Activated T-helper 17 cell treated with anti-CD3 and anti-CD28 coated beads, Interleukin-2, amount 50 U/mL, for 72 hours (primary cell): ENCODE measurements around the gene CA4. TPM values are rescaled to one million over a fixed set of nuclear protein-coding genes. Genes with fewer than 3 reads are reported as not detected.

ENCODE experiments used
- ATAC-seq: fragments of 150-1000 bp; cut with Tn5 transposase; replicated peaks from 2 replicates; pipeline ENCODE4 v1.10.0; 2021; ENCODE audit warnings: mild to moderate bottlenecking, moderate library complexity
- H3K27ac Mint-ChIP-seq: one replicate; pipeline ENCODE4 v1.8.0; 2022; ENCODE audit warnings: mixed read lengths
- H3K27me3 Mint-ChIP-seq: one replicate; pipeline ENCODE4 v1.8.0; 2022; ENCODE audit warnings: mixed read lengths
- H3K36me3 Mint-ChIP-seq: one replicate; pipeline ENCODE4 v1.8.0; 2022; ENCODE audit warnings: low read depth, mild to moderate bottlenecking, mixed read lengths
- H3K4me1 Mint-ChIP-seq: one replicate; pipeline ENCODE4 v1.8.0; 2022; ENCODE audit warnings: mixed read lengths
- H3K4me3 Mint-ChIP-seq: one replicate; pipeline ENCODE4 v1.8.0; 2022; ENCODE audit warnings: mild to moderate bottlenecking, mixed read lengths
- H3K9me3 Mint-ChIP-seq: one replicate; pipeline ENCODE4 v1.8.0; 2022; ENCODE audit warnings: mixed read lengths
- total RNA-seq, 2 donors: library from RNA; stranded (reverse); gene quantifications; one replicate each; pipeline ENCODE4 v1.2.3, GENCODE V29; 2022

The CA4 gene
- total RNA-seq, 2 donors from 2014 or later, result not detected

- Mint-ChIP-seq H3K4me3 (no peak overlapping the region), H3K36me3 (no peaks in the 10 kb centered on the region), H3K4me1 (no peaks in the 10 kb centered on the region), H3K27ac (no peak overlapping the region), H3K9me3 (no peaks in the 10 kb centered on the region), H3K27me3 (peaks cover 29% of the 10 kb centered on the region)
- no peak for ATAC-seq
Measured at GRCh38 chr17:60156746-60157145, 7.0 kb downstream of the CA4 start.

GRCh38 chr17:60157487-60158040 lies 7.8 kb downstream of the CA4 start:
- no peak overlapping the region for H3K4me3 Mint-ChIP-seq
- no peaks in the 10 kb centered on the region for H3K9me3 Mint-ChIP-seq
- H3K27me3 Mint-ChIP-seq, result peaks cover 27% of the 10 kb centered on the region
- no peaks in the 10 kb centered on the region for H3K4me1 Mint-ChIP-seq
- no peaks in the 10 kb centered on the region for H3K36me3 Mint-ChIP-seq
- no peak overlapping the region for H3K27ac Mint-ChIP-seq
- no peak for ATAC-seq

DNA sequence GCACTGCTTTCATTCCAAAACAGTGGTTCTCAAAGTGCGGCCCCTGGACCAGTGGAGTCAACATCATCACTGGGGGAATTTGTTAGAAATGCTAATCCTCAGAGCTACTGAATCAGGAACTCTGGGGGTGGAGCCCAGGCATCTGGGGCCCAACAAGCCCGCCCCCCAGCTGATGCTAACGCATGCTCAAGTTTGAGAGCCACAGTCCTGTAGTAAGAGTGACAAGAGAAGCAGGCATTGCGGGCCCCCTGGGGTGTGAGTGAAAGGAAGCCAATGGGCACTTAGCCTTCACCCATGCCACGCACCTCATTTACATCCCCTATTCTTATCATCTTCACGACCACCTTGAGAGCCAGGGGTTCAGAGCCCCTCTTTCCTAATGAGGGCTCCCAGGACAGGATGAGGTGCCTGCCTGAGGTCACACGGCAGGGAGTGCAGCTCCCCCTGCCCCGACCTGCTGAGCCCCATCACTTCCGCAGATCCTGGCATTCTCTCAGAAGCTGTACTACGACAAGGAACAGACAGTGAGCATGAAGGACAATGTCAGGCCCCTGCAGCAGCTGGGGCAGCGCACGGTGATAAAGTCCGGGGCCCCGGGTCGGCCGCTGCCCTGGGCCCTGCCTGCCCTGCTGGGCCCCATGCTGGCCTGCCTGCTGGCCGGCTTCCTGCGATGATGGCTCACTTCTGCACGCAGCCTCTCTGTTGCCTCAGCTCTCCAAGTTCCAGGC lies 9.1 kb downstream of the CA4 start:
- no peak overlapping the region for H3K27ac Mint-ChIP-seq
- H3K4me3 Mint-ChIP-seq, result no peak overlapping the region
- no peaks in the 10 kb centered on the region for H3K9me3 Mint-ChIP-seq
- no peak for ATAC-seq
- H3K27me3 Mint-ChIP-seq, result peaks cover 25% of the 10 kb centered on the region
- no peaks in the 10 kb centered on the region for H3K36me3 Mint-ChIP-seq
- H3K4me1 Mint-ChIP-seq, result no peaks in the 10 kb centered on the region

DNA sequence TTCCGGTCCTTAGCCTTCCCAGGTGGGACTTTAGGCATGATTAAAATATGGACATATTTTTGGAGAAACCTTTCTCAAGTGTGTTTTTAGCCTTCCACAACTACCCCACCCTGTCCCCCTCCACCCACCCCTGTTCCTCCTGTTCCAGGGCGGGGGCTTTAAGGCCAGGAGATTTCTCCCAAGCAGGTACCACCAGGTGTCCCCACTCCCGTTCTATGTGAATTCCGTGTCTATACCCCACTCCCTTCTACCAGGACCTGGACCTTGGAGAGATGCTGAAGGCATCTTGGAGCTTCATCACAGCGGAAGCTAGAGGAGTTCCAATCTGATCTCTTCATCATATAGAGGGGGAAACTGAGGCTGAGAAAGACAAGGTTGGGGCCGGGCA lies 9.7 kb downstream of the CA4 start:
- no peaks in the 10 kb centered on the region for H3K4me1 Mint-ChIP-seq
- peaks cover 25% of the 10 kb centered on the region for H3K27me3 Mint-ChIP-seq
- H3K9me3 Mint-ChIP-seq, result no peaks in the 10 kb centered on the region
- no peaks in the 10 kb centered on the region for H3K36me3 Mint-ChIP-seq
- H3K4me3 Mint-ChIP-seq, result no peak overlapping the region
- ATAC-seq, result no peak
- H3K27ac Mint-ChIP-seq, result no peak overlapping the region

DNA sequence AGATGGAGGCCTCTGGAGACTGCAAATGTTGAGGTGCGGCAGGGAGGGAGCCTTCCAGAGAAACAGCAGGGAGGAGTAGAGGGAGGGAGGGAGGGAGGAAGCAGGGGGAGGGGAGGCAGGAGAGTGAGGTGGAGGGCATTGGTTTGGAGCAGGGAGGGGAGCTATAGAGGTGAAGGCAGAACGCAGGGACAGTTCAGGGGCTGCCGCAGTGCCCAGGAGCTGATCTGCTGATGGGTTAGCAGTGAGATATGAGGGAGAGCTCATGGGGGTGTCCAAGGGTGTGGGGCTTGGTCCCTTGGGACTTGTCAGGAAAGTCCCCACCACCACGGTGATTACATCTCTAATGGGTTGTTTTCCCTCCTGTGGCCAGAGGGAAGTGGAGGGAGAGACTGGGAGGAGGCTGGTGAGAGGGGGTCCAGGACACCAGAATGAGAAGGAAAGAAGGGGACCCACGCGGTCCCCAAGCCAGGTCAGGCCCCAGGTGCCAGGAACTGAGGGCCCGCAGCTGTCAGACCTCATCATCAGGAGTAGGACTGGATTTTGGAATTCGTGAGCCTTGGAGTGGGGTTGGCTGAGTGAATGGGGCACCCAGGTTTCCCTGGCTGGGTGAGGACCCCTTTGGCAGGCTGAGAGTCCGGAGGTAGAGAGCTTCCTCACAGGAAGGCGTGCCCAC lies 11.2 kb downstream of the CA4 start:
- Mint-ChIP-seq H3K36me3 (no peaks in the 10 kb centered on the region), H3K4me3 (no peak overlapping the region), H3K27me3 (peaks cover 20% of the 10 kb centered on the region), H3K9me3 (no peaks in the 10 kb centered on the region), H3K4me1 (peaks cover 6% of the 10 kb centered on the region), H3K27ac (peak overlapping the region; percentile 27)
- no peak for ATAC-seq

DNA sequence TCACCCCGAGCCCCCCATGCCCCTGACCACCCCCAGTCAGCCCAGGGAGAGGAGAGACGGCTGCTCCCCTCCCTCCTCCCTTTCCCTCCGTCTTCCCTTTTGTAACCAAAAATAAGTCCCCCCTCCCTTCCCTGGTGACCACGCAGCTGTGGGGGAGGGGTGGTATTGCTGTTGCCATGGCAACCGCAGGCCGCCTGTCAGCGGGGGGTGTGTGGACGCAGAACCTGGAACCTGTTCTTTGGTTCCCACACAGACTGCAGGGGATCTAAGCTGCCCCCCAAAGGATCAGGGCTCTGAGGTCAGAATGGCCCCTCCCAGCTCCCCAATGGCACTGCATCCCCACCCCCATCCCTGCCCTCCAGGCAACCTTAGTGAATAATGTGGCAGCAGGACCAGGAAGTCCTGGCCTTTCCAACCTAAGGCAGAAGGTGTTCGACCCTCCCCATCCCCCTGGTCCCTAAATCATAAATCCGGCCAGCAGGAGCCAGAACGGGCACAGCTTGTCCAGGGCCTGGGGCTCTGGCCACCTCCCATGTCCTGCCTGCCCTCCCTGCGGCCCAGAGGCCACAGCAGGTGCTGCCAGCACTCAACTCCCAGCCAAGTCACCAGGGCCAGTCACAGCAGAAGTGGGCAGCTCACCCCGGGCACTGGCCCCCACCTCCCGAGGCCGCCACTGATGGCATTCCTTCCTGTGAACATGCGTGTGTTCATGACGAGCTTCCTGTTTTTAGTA lies 12.0 kb downstream of the CA4 start:
- ATAC-seq, result no peak
- peaks cover 9% of the 10 kb centered on the region for H3K4me1 Mint-ChIP-seq
- H3K27me3 Mint-ChIP-seq, result peaks cover 14% of the 10 kb centered on the region
- no peak overlapping the region for H3K4me3 Mint-ChIP-seq
- no peak overlapping the region for H3K27ac Mint-ChIP-seq
- no peaks in the 10 kb centered on the region for H3K9me3 Mint-ChIP-seq
- H3K36me3 Mint-ChIP-seq, result no peaks in the 10 kb centered on the region

GRCh38 chr17:60163108-60163784 lies 13.5 kb downstream of the CA4 start:
- Mint-ChIP-seq H3K36me3 (no peaks in the 10 kb centered on the region), H3K9me3 (no peaks in the 10 kb centered on the region), H3K27me3 (peaks cover 12% of the 10 kb centered on the region), H3K4me1 (peaks cover 9% of the 10 kb centered on the region), H3K27ac (peak overlapping the region; percentile 44), H3K4me3 (peak overlapping the region; percentile 10)
- ATAC-seq, result no peak

DNA sequence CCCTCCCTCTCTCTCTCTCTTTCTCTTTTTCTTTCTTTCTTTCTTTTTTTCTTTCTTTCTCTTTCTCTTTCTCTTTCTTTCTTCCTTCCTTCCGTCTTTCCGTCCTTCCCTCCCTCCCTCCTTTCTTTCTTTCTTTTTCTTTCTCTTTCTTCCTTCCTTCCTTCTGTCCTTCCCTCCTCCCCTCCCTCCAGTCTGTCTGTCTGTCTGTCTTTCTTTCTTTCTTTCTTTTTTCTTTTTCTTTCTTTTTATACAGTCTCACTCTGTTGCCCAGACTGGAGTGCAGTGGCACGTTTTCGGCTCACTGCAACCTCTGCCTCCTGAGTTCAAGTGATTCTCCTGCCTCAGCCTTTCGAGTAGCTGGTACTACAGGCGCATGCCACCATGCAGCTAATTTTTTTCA lies 14.4 kb downstream of the CA4 start:
- H3K36me3 Mint-ChIP-seq, result no peaks in the 10 kb centered on the region
- H3K4me1 Mint-ChIP-seq, result peaks cover 9% of the 10 kb centered on the region
- no peaks in the 10 kb centered on the region for H3K9me3 Mint-ChIP-seq
- no peak for ATAC-seq
- H3K27ac Mint-ChIP-seq, result peak overlapping the region; percentile 44
- H3K27me3 Mint-ChIP-seq, result peaks cover 12% of the 10 kb centered on the region
- peak overlapping the region; percentile 10 for H3K4me3 Mint-ChIP-seq

- H3K27me3 Mint-ChIP-seq, result peaks cover 12% of the 10 kb centered on the region
- no peaks in the 10 kb centered on the region for H3K9me3 Mint-ChIP-seq
- peaks cover 9% of the 10 kb centered on the region for H3K4me1 Mint-ChIP-seq
- peak overlapping the region; percentile 10 for H3K4me3 Mint-ChIP-seq
- no peak for ATAC-seq
- peak overlapping the region; percentile 44 for H3K27ac Mint-ChIP-seq
- no peaks in the 10 kb centered on the region for H3K36me3 Mint-ChIP-seq
Measured at GRCh38 chr17:60164697-60165096, 14.9 kb downstream of the CA4 start.

GRCh38 chr17:60165223-60165622 lies 15.4 kb downstream of the CA4 start:
- ATAC-seq, result no peak
- no peaks in the 10 kb centered on the region for H3K36me3 Mint-ChIP-seq
- H3K27me3 Mint-ChIP-seq, result peaks cover 10% of the 10 kb centered on the region
- peak overlapping the region; percentile 74 for H3K27ac Mint-ChIP-seq
- H3K9me3 Mint-ChIP-seq, result no peaks in the 10 kb centered on the region
- H3K4me1 Mint-ChIP-seq, result peaks cover 10% of the 10 kb centered on the region
- H3K4me3 Mint-ChIP-seq, result no peak overlapping the region

DNA sequence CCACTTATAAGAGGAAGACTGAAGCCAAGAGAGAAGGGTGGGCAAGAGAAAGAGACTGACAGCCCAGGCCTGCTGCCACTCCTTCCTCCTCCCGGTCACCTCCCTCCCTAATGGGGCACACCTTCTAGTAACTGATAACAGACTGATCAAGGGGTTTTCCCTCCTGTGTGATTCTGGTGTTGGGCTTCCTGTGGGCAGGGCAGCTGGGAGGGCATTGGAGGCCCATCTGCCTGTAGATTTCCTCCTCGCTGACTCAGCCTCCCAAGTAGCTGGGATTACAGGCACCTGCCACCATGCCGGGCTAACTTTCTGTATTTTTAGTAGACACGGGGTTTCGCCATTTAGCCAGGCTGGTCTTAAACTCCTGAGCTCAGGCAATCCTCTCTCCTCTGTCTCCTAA lies 16.2 kb downstream of the CA4 start:
- Mint-ChIP-seq H3K4me1 (peaks cover 14% of the 10 kb centered on the region), H3K36me3 (no peaks in the 10 kb centered on the region), H3K27me3 (peaks cover 6% of the 10 kb centered on the region), H3K9me3 (no peaks in the 10 kb centered on the region), H3K4me3 (peak overlapping the region; percentile 25), H3K27ac (peak overlapping the region; percentile 74)
- peak; percentile 95 for ATAC-seq

DNA sequence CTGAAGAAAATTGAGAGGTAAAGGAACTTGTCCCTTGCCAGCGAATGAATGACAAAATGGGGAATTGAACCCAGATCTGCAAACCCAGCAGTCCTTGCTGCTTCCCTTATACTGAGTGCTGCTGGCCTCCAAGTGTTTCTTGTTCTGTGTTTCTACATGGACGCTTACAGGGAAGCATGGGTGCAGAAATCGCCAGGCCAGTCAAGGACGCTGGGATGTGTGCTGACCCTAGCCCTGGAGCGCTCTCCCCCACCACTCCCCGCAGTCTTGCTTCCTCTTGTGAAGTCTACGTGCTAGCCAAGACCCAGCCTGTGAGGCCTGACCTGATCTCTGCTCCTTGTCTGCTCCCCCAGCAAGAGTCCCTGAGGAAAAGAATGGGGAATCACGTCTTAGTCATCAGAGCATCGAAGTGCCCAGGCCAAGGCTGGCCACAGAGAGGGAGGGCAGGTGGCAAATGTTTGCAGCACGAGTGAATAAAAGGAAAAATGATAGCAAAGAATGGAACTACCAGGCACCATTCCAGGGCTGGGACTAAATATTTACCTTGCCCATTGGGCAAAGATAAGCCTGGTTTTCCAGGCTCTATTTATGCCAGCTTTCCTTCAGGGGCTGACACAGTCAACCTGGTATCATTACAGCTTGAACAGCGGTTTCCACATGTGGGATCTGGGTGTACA lies 17.4 kb downstream of the CA4 start:
- no peaks in the 10 kb centered on the region for H3K36me3 Mint-ChIP-seq
- no peak for ATAC-seq
- H3K27ac Mint-ChIP-seq, result no peak overlapping the region
- no peaks in the 10 kb centered on the region for H3K9me3 Mint-ChIP-seq
- H3K27me3 Mint-ChIP-seq, result peaks cover 4% of the 10 kb centered on the region
- H3K4me3 Mint-ChIP-seq, result no peak overlapping the region
- peaks cover 14% of the 10 kb centered on the region for H3K4me1 Mint-ChIP-seq

- ATAC-seq, result no peak
- no peaks in the 10 kb centered on the region for H3K9me3 Mint-ChIP-seq
- no peaks in the 10 kb centered on the region for H3K27me3 Mint-ChIP-seq
- H3K36me3 Mint-ChIP-seq, result no peaks in the 10 kb centered on the region
- H3K4me3 Mint-ChIP-seq, result no peak overlapping the region
- H3K27ac Mint-ChIP-seq, result no peak overlapping the region
- H3K4me1 Mint-ChIP-seq, result peaks cover 19% of the 10 kb centered on the region
Measured at GRCh38 chr17:60168654-60169053, 18.9 kb downstream of the CA4 start.
